Heart left ventricle (tissue), 13 donors: ENCODE measurements around the gene NKAIN2.

Experiments used
- POLR2A ChIP-seq, 2 donors: fragments of 450-650 bp; IDR thresholded peaks; one replicate each; pipeline ENCODE4 v1.6.1; 2017; ENCODE audit warnings: antibody characterized with exemption in 2 of 2, mild to moderate bottlenecking in 2 of 2, moderate library complexity in 2 of 2
- TF ChIP-seq, protein P1 (sequence below), 12 donors: fragments of 200-600 bp; sonication (generic) in 4 of 12; IDR thresholded peaks; one replicate each; pipeline versions ENCODE4 v1.5.0 to v1.8.0; 2018 to 2022; ENCODE audit warnings: antibody characterized with exemption in 12 of 12, mild to moderate bottlenecking in 5 of 12
- donor health status: ischemic (EF 13 %, LVEDD 7.1; RV severe dilation, severe dysfunction).
- donor health status: DM: no; HTN: yes; CAD: no.
- donor health status: DM: no; HTN: no; CAD: no.
- donor health status: ischemic (EF 25% LVEDD 6.9; RV normal size, moderate dysfunction).
- donor health status: ischemic (EF 25% LVEDD 5.7; RV mildly dilated, moderate dysfunction).
- donor health status: ischemic (EF 35%, LVEDD 5.7; RV mildly dilated, moderate dysfunction).
- donor health status: nonischemic (EF 11% LVEDD 7.7; RV severe dilation, severe dysfunction).
- donor health status: DM: yes; HTN: yes; CAD: no.
- donor health status: PGD.
- donor health status: ischemic (EF 29% LVEDD 5.4; RV normal size, mild dysfunction).
- donor health status: nonischemic (EF 23%, LVEDD 6.1; RV moderate dilation, normal function).

DNA sequence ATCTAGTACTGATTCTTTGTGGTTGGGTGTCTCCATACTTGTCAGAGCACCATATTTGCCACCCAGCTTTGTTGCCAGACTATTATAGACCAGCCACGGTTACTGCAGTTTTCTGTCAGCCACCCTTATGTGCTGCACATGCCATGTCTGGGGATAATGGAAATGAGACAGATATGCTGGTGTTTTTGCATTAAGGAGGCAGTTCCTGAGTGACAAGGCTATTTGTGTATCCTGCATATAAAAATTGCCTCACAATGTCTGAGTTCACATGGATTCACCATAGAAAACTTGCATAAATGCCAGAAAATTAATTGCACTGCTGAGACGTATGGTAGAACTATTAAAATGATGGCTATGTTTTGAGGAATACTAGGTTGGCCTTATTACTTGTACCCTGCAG lies 51.8 kb downstream of the NKAIN2 start:
- TF ChIP-seq POLR2A (IDR thresholded peaks at IDR 0.05) = no peak
- TF ChIP-seq, protein P1, sequence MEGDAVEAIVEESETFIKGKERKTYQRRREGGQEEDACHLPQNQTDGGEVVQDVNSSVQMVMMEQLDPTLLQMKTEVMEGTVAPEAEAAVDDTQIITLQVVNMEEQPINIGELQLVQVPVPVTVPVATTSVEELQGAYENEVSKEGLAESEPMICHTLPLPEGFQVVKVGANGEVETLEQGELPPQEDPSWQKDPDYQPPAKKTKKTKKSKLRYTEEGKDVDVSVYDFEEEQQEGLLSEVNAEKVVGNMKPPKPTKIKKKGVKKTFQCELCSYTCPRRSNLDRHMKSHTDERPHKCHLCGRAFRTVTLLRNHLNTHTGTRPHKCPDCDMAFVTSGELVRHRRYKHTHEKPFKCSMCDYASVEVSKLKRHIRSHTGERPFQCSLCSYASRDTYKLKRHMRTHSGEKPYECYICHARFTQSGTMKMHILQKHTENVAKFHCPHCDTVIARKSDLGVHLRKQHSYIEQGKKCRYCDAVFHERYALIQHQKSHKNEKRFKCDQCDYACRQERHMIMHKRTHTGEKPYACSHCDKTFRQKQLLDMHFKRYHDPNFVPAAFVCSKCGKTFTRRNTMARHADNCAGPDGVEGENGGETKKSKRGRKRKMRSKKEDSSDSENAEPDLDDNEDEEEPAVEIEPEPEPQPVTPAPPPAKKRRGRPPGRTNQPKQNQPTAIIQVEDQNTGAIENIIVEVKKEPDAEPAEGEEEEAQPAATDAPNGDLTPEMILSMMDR (IDR thresholded peaks at IDR 0.05) = no peak
